Upper lobe of left lung (tissue), 4 donors: Measurements from ENCODE around the gene TRDN.

Experiments used
- CTCF ChIP-seq, 6 experiments: fragments of 450-650 bp in 4 of 6; fragments of 200-600 bp in 2 of 6; sonication (generic) in 2 of 6; IDR thresholded peaks; one replicate each; pipeline ENCODE4 v1.5.1; 2016 to 2019; ENCODE audit warnings: antibody characterized with exemption in 6 of 6
- POLR2A ChIP-seq, 4 donors: fragments of 450-650 bp; IDR thresholded peaks; one replicate each; pipeline ENCODE4 v1.5.1; 2016 to 2017; ENCODE audit warnings: antibody characterized with exemption in 4 of 4, mild to moderate bottlenecking in 2 of 4

GRCh38 chr6:123663436-123663835 is 26.7 kb upstream of the TRDN start:
- TF ChIP-seq CTCF (IDR thresholded peaks at IDR 0.05) (no peak), POLR2A (IDR thresholded peaks at IDR 0.05) (no peak)
